GM19324 (cell line): ENCODE measurements around the gene RNF183.
"Not testable (repeated sequence)": the region's sequence is repeated elsewhere in the genome, so short reads cannot be mapped to it uniquely, and the experiment has no call there.

Source experiments
- ATAC-seq: cut with Tn5 transposase; IDR thresholded peaks from one replicate; pipeline ENCODE4 v1.9.1; 2021; ENCODE audit warnings: mild to moderate bottlenecking, moderate library complexity; ENCODE audit not compliant: unreplicated experiment, low FRiP score

The RNF183 gene

DNA sequence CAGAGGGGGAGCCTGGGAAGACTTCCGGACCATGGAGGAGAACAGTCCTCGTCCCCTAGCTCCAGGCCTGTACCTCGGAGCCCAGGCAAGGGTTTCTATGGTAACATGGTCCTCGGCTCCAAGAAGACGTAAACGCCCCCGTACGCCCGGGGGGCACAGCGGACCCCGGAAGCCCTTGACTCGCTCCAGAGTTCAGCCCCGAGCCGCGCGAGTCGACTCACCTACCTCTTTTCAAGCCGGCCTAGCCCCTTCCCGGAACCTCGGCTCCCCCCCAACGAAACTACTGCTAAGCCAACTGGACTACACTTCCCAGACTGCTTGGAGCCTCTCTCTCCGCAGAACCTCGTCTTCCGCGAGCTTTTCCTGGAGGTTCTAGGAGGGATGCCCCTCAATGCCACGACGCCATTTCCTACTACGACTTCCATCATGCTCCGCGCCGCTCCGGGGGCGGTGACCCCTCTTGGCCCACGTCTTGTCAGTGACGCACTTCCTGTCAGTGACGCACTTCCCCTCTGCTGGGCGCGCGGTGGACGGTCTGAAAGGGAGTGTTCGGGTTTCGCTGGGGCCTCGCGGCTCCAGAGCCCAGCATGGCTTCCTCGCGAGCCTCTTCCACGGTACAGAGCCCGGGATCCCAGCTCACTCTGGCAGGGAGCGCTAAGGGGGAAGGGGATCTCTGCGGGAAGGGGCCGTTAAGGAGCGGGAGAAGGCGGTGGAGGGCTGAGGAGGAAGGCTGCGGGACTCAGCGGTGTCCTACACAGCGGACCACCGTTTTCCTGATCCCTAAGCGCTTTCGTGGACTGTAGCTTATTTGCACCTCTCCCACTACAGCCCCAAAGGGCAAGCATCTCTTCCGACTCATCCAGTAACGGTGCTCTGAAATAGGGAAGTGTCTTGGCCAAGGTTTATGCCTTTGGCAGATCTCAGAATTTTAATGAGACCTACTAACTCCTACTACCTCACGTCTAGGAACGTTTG is 27.7 kb downstream of the RNF183 start, which contains the start of the genes CDC26 and PRPF4:
TSS of gene CDC26 (minus strand) at position 416 of the 975 bp plus-strand sequence. CDS start 3,065 bp downstream, outside the sequence.
TSS of gene PRPF4 (plus strand) at position 502 of the 975 bp plus-strand sequence. CDS start at position 588, 86 bp downstream.
- ATAC-seq = peak; percentile 99

DNA sequence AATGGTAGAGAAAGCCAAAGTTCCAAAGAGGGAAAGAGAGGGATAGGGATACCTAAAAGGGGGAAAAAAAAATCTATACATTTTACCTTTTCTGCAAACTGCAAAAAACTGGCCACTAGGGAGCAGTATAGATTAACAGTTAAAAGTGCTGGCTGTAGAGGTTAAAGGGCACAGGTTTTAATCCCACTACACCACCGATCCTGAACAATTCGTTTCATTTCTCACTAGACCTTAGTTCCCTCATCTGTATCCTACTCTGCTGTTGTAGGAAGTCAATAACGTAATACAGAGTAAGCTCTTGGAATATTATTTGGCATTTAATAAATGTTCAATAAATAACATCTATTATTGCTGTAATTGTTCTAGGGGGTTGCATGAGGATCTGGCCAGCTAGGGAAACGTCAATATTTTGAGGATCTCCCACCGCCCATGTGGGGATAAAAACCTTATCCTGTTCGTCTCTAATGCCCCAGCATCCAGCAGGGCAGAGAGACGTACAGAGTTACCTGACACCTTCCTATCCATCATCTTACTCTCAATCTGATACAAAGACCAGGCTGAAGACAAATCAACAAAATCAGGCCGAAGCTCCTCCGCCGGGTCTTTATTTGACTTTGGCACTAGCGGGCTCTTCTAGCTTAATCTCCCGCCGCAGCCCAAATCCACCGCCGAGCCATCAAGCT is 28.6 kb downstream of the RNF183 start:
- ATAC-seq = no peak

DNA sequence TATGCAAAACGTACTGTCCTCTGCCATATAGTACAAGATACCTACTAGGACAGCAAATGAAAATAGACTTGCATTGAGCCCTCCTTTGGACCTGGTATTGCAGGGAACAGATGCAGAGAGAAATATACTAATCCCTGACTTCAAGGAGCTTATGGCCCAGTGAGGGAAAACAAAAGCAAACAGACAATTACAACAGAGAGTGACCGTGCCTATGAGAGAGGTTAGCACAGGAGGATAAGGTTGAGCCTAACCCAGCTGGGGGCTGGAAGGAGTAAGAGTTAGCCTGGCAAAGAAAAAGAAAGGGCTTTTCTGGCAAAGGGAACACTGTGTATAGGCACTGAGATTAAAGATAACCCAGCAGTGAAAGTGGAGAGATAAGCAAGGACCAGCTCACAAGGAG is 33.3 kb downstream of the RNF183 start:
- no peak for ATAC-seq

DNA sequence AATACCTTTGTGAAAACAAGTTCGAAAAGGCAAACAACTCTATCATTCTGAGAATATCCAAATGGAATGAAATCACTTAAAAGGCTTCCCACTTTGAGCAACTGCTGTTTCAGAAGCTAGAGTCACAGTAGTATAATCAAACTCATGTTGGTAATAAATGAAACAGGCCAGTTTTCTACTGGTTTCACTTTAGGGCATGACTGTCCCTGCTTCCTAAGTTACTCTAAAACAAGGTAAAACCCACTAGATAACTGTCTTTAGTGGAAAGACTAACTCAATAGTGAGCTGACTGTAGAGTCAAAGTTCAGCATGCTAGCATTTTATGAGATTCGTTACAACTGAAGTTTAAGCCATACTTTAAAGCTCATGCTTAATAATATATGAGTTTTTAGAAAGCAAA is 33.8 kb downstream of the RNF183 start:
- no peak for ATAC-seq

DNA sequence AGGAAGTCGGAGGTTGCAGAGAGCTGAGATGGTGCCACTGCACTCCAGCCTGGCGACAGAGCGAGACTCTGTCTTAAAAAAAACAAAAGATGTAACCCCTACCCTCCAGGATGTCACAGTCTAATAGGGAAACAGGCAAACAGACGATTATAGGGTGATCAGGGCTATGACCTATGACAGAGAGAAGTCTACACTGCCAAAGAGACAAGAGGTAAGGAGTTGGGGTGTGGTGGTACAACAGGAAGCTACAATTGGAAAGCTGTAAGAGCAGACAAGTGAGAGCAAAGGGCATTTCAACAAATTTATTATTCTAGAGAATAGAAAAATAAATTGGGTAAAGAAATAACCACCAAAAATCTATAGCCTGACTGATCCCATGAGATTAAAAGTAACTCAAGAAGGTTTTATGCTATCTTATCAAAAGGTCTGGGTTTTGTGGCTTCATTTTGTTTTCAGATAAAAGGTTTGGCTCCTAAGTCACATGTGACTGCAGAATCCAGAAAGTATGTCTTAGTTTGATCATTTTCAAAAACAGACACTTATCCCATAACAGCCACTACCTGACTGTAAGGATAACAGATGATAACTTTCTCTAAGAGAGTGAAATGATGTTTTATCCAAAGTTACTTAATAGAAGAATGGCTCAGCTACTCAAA is 35.1 kb downstream of the RNF183 start:
- no peak for ATAC-seq

- no peak for ATAC-seq
These were observed 37.0 kb downstream of the RNF183 start for GRCh38 chr9:113266174-113266573.

DNA sequence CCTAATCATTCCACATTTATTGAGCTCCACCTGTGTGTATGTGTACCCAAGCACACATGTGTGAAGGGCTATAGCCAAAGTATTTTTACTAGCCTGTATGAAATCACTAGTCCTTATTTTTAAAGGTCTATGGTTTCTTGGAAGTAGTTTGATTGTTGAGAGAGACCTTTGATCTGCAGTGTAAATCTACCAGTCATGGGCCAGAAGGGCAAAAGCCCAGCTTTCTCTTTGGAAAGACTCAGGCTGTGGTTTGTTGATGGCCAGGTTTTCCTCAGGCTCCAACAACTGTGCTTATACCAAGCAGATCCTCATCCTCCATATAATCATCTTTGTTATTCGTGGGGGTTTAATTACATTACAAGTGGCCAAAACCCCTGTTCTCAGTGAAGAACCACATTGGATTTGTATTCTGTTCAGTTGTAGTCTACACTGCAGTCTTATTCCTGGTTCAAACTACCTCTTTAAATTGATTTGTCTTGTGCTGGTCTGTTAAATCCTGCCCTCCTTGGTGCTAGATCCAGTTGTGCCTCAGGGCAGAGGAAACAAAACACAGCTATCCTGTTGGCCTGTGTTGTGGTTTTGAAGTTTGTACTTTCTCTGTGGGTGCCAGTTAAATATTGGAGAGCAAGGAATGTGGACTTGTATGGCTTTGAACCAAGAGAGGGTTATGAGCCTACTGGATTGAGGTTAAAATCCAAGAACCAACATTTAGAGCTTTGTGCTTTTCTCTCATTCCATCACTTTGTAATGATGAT is 41.1 kb downstream of the RNF183 start:
- ATAC-seq = no peak

DNA sequence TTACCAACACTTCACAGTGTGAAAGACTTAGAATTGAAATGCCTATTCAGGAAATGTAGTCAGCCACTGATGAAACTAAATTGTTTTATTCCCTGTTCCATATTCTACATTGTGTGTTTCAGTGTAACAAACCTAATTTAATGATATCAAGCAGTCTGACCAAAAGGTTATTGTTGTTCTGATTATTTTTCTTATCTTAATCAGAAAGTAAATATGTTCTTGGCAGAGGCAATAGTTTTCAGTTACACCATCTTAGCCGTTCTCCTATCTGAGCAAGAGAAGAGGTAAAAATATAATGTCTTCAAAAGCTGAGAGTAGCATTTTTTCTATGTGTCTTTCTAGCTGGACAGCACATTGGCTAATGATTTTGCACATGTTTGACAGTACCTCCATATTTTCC is 44.9 kb downstream of the RNF183 start:
- no peak for ATAC-seq

DNA sequence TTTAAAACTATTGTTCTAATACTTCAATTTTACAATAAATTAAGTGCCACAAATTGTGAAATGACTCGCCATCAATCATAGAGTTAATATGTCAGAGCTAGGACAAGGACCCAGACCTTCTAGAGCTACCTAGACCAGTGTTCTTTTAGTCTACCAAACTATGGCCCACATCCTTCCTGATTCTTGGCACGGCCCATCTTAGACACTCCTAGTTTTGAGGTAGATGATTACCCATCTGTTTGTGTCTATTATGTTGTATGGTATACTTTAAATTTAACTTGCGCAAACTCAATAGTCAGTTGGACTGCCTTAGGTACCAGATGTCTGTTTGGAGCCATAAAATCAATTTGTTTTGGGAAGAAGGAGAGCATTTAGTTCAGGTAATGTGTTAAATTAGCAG is 45.3 kb downstream of the RNF183 start:
- ATAC-seq = no peak

DNA sequence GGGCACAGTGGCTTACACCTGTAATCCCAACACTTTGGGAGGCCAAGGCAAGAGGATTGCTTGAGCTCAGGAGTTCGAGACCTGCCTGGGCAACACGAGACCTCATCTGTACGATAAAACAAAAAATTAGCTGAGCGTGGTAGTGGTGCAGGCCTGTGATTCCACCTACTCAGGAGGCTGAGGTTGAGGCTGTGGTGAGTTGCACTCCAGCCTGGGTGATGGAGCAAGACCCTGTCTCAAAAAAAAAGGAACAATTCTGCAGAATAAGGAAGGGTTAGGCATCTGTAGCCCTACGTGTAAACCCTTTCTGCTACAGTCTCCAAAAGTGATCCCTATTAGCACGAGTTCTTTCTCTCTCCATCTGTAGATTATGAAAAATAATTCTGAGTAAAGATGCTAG is 47.7 kb downstream of the RNF183 start:
- no peak for ATAC-seq

- ATAC-seq = no peak
These were observed 48.2 kb downstream of the RNF183 start for GRCh38 chr9:113254991-113255390.

GRCh38 chr9:113250807-113251206 is 52.4 kb downstream of the RNF183 start:
- ATAC-seq = no peak

- ATAC-seq = not testable (repeated sequence)
These were observed 53.5 kb downstream of the RNF183 start for GRCh38 chr9:113249661-113250060.

DNA sequence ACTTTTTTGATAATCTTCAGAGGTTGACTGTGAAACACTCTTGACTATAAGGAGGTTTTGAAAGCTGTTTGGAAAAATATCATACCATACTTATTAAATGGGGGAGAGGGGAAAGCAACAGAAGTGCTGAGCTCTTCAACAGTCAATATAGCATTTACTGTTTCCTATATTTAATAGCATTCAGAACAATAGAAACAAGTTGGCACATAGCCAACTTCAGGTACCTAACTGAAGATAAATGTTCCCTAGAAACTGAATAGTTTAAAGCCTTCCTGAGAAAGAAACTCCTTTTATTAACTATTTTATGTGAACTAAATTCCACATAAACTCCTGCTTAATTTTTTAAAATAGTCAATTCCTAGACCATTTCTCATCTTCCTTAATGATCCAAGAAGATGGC is 55.5 kb downstream of the RNF183 start:
- ATAC-seq = no peak
